IMR-90 (cell line): ENCODE measurements around the gene XKR7.

Experiments
- CEBPB ChIP-seq: IDR thresholded peaks from 2 replicates; pipeline ENCODE4 v1.6.1; 2012; ENCODE audit warnings: low read depth, low read length, improper control_type of control experiment
- CTCF ChIP-seq: conservative IDR thresholded peaks from 2 replicates; pipeline ENCODE4 v1.5.1; 2012; ENCODE audit warnings: mild to moderate bottlenecking, low read depth, low read length, improper control_type of control experiment
- MAFK ChIP-seq: IDR thresholded peaks from 2 replicates; pipeline ENCODE4 v1.6.1; 2012; ENCODE audit warnings: low read depth, low read length, improper control_type of control experiment
- MAZ ChIP-seq: IDR thresholded peaks from 2 replicates; pipeline ENCODE4 v1.6.1; 2012; ENCODE audit warnings: low read depth, mild to moderate bottlenecking, low read length, improper control_type of control experiment, moderate library complexity, borderline replicate concordance
- NFE2L2 ChIP-seq: fragments of 150-350 bp; IDR thresholded peaks from 2 replicates; pipeline ENCODE4 v1.6.1; 2016; ENCODE audit warnings: low read depth, mild to moderate bottlenecking, low read length
- POLR2A ChIP-seq: IDR thresholded peaks from 2 replicates; pipeline ENCODE4 v1.6.1; 2012; ENCODE audit warnings: mild to moderate bottlenecking, low read depth, low read length
- RAD21 ChIP-seq: IDR thresholded peaks from 2 replicates; pipeline ENCODE4 v1.6.1; 2012; ENCODE audit warnings: low read length, improper control_type of control experiment
- RCOR1 ChIP-seq: IDR thresholded peaks from 2 replicates; pipeline ENCODE4 v1.6.1; 2012; ENCODE audit warnings: mild to moderate bottlenecking, low read length, improper control_type of control experiment; ENCODE audit not compliant: insufficient replicate concordance
- RFX5 ChIP-seq: IDR thresholded peaks from 2 replicates; pipeline ENCODE4 v1.8.0; 2012; ENCODE audit warnings: low read depth, mild to moderate bottlenecking, low read length, moderate library complexity
- TF ChIP-seq, protein P1 (sequence below): fragments of 150-350 bp; IDR thresholded peaks from 2 replicates; pipeline ENCODE4 v1.6.1; 2017; ENCODE audit warnings: mild to moderate bottlenecking, antibody characterized with exemption, low read length, low read depth

DNA sequence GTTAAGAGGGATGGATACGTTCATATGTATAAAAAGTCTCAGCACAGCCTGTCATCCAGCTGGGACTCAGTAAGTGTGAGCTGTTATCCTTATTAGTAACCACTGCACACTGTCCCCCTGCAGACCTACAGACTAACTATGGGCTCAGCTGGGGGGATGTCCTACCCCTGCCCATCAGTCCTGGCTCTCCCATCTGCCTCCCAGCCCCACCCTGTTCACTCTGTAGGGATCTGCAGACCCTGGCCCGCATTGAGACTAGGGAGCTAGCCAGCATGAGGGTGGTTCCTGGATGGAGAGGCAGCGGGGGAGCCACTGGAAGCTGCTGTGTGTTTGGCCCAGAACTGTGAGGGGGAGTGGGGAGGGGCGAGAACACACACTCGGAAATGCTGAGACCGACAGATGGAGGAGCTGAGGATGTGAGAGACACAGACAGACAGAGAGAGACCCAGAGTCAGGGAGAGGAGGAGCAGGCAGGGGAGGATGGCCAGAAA, 17.1 kb downstream of the XKR7 start:
- TF ChIP-seq MAFK (no peak), POLR2A (no peak), CEBPB (no peak), CTCF (no peak), MAZ (no peak), RFX5 (no peak), RAD21 (no peak), NFE2L2 (no peak), RCOR1 (no peak)
- TF ChIP-seq, protein P1, sequence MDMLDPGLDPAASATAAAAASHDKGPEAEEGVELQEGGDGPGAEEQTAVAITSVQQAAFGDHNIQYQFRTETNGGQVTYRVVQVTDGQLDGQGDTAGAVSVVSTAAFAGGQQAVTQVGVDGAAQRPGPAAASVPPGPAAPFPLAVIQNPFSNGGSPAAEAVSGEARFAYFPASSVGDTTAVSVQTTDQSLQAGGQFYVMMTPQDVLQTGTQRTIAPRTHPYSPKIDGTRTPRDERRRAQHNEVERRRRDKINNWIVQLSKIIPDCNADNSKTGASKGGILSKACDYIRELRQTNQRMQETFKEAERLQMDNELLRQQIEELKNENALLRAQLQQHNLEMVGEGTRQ, result no peak
